Naive thymus-derived CD8-positive, alpha-beta T cell (primary cell): ENCODE data around the gene MKX. TPM values are rescaled to one million over a fixed set of nuclear protein-coding genes. Genes with fewer than 3 reads are reported as not detected.

Experiments
- ATAC-seq, 2 donors: fragments of 150-1000 bp; cut with Tn5 transposase in 1 of 2; sonication (Bioruptor Pico), chemical (Tn5 transposase) in 1 of 2; 1 replicate in 1 of 2; 2 replicates in 1 of 2; pipeline ENCODE4 v1.10.0; 2021; ENCODE audit warnings: mild to moderate bottlenecking in 2 of 2, moderate library complexity in 2 of 2
- POLR2A ChIA-PET: fragments of 350-600 bp; sonication (Branson Sonifier 250); formaldehyde crosslinking; loops from one replicate; lab custom pipeline; 2021; ENCODE audit warnings: antibody characterized with exemption; lab: Charles Lee
- DNase-seq, 10 donors: peaks; one replicate each; pipeline versions ENCODE4 v3.0.0 to v3.0.0-alpha.2; 2020 to 2022
- H3K27ac Mint-ChIP-seq, 10 donors: one replicate each; pipeline ENCODE4 v1.8.0; 2020 to 2022; ENCODE audit warnings: mild to moderate bottlenecking in 10 of 10, mixed read lengths in 10 of 10, moderate library complexity in 4 of 10, inconsistent platforms in 1 of 10
- H3K27me3 Mint-ChIP-seq, 5 donors: one replicate each; pipeline ENCODE4 v1.8.0; 2021 to 2022; ENCODE audit warnings: mixed read lengths in 5 of 5
- H3K36me3 Mint-ChIP-seq, 3 donors: one replicate each; pipeline ENCODE4 v1.8.0; 2020 to 2022; ENCODE audit warnings: mixed read lengths in 3 of 3, mild to moderate bottlenecking in 2 of 3, inconsistent platforms in 1 of 3
- H3K4me1 Mint-ChIP-seq, 4 donors: one replicate each; pipeline ENCODE4 v1.8.0; 2021 to 2022; ENCODE audit warnings: mixed read lengths in 4 of 4
- H3K4me3 Mint-ChIP-seq, 10 donors: one replicate each; pipeline ENCODE4 v1.8.0; 2020 to 2022; ENCODE audit warnings: mild to moderate bottlenecking in 10 of 10, mixed read lengths in 10 of 10, moderate library complexity in 6 of 10, inconsistent platforms in 1 of 10
- H3K9me3 Mint-ChIP-seq, 9 donors: one replicate each; pipeline ENCODE4 v1.8.0; 2020 to 2022; ENCODE audit warnings: mixed read lengths in 9 of 9, mild to moderate bottlenecking in 3 of 9, inconsistent platforms in 1 of 9, moderate library complexity in 1 of 9
- polyA plus RNA-seq, 3 donors: library from polyadenylated mRNA; unstranded; fragments of 300-500 nt; fragmentation: Illumina TruSeq; gene quantifications; one replicate each; pipeline ENCODE4 v1.2.3, GENCODE V29; 2021
- total RNA-seq, 8 experiments: library from RNA in 2 of 8; stranded (reverse) in 2 of 8; gene quantifications; one replicate each; pipeline ENCODE4 v1.2.3 and lab custom pipeline; 2021 to 2026

The MKX gene
- total and polyA plus RNA-seq, 5 experiments from 2014 or later = not detected

GRCh38 chr10:27635699-27636270 lies 109.8 kb downstream of the MKX start:
- no peak overlapping the region for H3K27ac Mint-ChIP-seq
- peaks cover 0 to 4% (median 0%) of the 10 kb centered on the region in 5 donors for H3K27me3 Mint-ChIP-seq
- no peak for ATAC-seq

GRCh38 chr10:27635290-27635689 lies 110.3 kb downstream of the MKX start:
- Mint-ChIP-seq H3K4me1 (no peaks in the 10 kb centered on the region), H3K27ac (no peak overlapping the region), H3K27me3 (peaks cover 0 to 4% (median 0%) of the 10 kb centered on the region in 5 donors), H3K4me3 (no peak overlapping the region), H3K9me3 (peaks cover 0 to 3% (median 0%) of the 10 kb centered on the region in 9 donors), H3K36me3 (no peaks in the 10 kb centered on the region)
- ATAC-seq (no peak), DNase-seq (no peak)
- POLR2A ChIA-PET = no interaction called here

More at GRCh38 chr10:27635699-27636270, 109.8 kb downstream of the MKX start:
- DNase-seq = no peak
- POLR2A ChIA-PET = no interaction called here
- Mint-ChIP-seq H3K4me3 (no peak overlapping the region), H3K9me3 (peaks cover 0 to 3% (median 0%) of the 10 kb centered on the region in 9 donors), H3K36me3 (no peaks in the 10 kb centered on the region), H3K4me1 (no peaks in the 10 kb centered on the region)

- Mint-ChIP-seq H3K9me3 (peaks cover 0 to 3% (median 0%) of the 10 kb centered on the region in 9 donors), H3K27ac (no peak overlapping the region), H3K4me3 (no peak overlapping the region), H3K36me3 (no peaks in the 10 kb centered on the region), H3K4me1 (no peaks in the 10 kb centered on the region), H3K27me3 (peaks cover 8 to 37% (median 16%) of the 10 kb centered on the region in 5 donors)
- POLR2A ChIA-PET = no interaction called here
- DNase-seq (no peak), ATAC-seq (no peak)
Measured at GRCh38 chr10:27628621-27629020, 117.0 kb downstream of the MKX start.

- POLR2A ChIA-PET = no interaction called here
- Mint-ChIP-seq H3K4me1 (no peaks in the 10 kb centered on the region), H3K36me3 (no peaks in the 10 kb centered on the region), H3K9me3 (no peaks in the 10 kb centered on the region), H3K4me3 (no peak overlapping the region), H3K27ac (no peak overlapping the region), H3K27me3 (peaks cover 8 to 40% (median 17%) of the 10 kb centered on the region in 5 donors)
- DNase-seq = no peak
- no peak for ATAC-seq
Measured at GRCh38 chr10:27626890-27627289, 118.7 kb downstream of the MKX start.

GRCh38 chr10:27625452-27626211 lies 120.0 kb downstream of the MKX start:
- Mint-ChIP-seq H3K36me3 (no peaks in the 10 kb centered on the region), H3K9me3 (no peaks in the 10 kb centered on the region), H3K4me3 (no peak overlapping the region), H3K27ac (no peak overlapping the region), H3K27me3 (peaks cover 6 to 40% (median 17%) of the 10 kb centered on the region in 5 donors), H3K4me1 (no peaks in the 10 kb centered on the region)
- POLR2A ChIA-PET = no interaction called here
- no peak for DNase-seq
- no peak for ATAC-seq

- POLR2A ChIA-PET = no interaction called here
- no peak overlapping the region for H3K4me3 Mint-ChIP-seq
- DNase-seq (no peak), ATAC-seq (no peak)
- H3K27me3 Mint-ChIP-seq = peaks cover 7 to 40% (median 17%) of the 10 kb centered on the region in 5 donors
- no peaks in the 10 kb centered on the region for H3K4me1 Mint-ChIP-seq
- H3K9me3 Mint-ChIP-seq = no peaks in the 10 kb centered on the region
- no peaks in the 10 kb centered on the region for H3K36me3 Mint-ChIP-seq
- no peak overlapping the region for H3K27ac Mint-ChIP-seq
Measured at GRCh38 chr10:27624941-27625340, 120.7 kb downstream of the MKX start.

Other genes starting within 250 kb of the MKX start
- gene RAB18, start 241.5 kb downstream of the MKX start, total RNA-seq = 10 to 100 TPM; 79.8 to 83.2 TPM
- 10 to 100 TPM; 65.4 to 82.4 (median 76.3) TPM for gene RAB18, start 241.5 kb downstream of the MKX start, polyA plus RNA-seq